Neural cell (in vitro differentiated cells): ENCODE measurements around the gene GNAT2. TPM values are rescaled to one million over a fixed set of nuclear protein-coding genes. Genes with fewer than 3 reads are reported as not detected.

Experiments
- H2AFZ ChIP-seq: fragments of 200-600, 300-800 bp; sonication (generic), shearing (Covaris generic); 2 replicates; pipeline ENCODE4 v1.6.0; 2014; ENCODE audit warnings: low read depth, mild to moderate bottlenecking, antibody characterized with exemption, low read length, moderate library complexity
- H3F3A ChIP-seq: fragments of 200-600 bp; shearing (Covaris generic); 2 replicates; pipeline ENCODE4 v1.6.1; 2016; ENCODE audit warnings: mild to moderate bottlenecking, moderate library complexity, mixed read lengths, antibody characterized with exemption, low read length; ENCODE audit not compliant: insufficient read depth, poor library complexity, severe bottlenecking
- H3K27ac ChIP-seq: fragments of 200-600, 300-800 bp; sonication (generic), shearing (Covaris generic); 2 replicates; pipeline ENCODE4 v1.5.1; 2014; ENCODE audit warnings: mild to moderate bottlenecking, low read length, moderate library complexity
- H3K27me3 ChIP-seq: fragments of 300-800, 200-600 bp; sonication (generic), shearing (Covaris generic); 2 replicates; pipeline ENCODE4 v1.6.0; 2014; ENCODE audit warnings: mild to moderate bottlenecking, low read depth, low read length, moderate library complexity; ENCODE audit not compliant: insufficient read depth
- H3K36me3 ChIP-seq: fragments of 300-800, 200-600 bp; sonication (generic), shearing (Covaris generic); 2 replicates; pipeline ENCODE4 v1.5.1; 2014; ENCODE audit warnings: mild to moderate bottlenecking, antibody characterized with exemption, low read length, moderate library complexity; ENCODE audit not compliant: insufficient read depth
- H3K4me2 ChIP-seq: fragments of 300-800, 200-600 bp; sonication (generic), shearing (Covaris generic); 2 replicates; pipeline ENCODE4 v1.6.0; 2014; ENCODE audit warnings: mild to moderate bottlenecking, low read length
- H3K4me3 ChIP-seq: fragments of 300-800, 200-600 bp; sonication (generic), shearing (Covaris generic); 2 replicates; pipeline ENCODE4 v1.5.1; 2014; ENCODE audit warnings: mild to moderate bottlenecking, low read length, moderate library complexity
- H3K79me2 ChIP-seq: fragments of 200-600 bp; shearing (Covaris generic); replicated peaks from 2 replicates; pipeline ENCODE4 v1.6.0; 2014; ENCODE audit warnings: mild to moderate bottlenecking, low read length, moderate library complexity; ENCODE audit not compliant: insufficient read depth
- H3K9ac ChIP-seq: fragments of 300-800, 200-600 bp; sonication (generic), shearing (Covaris generic); 2 replicates; pipeline ENCODE4 v1.6.1; 2016; ENCODE audit warnings: mild to moderate bottlenecking, low read length, mixed read lengths
- H3K9me2 ChIP-seq: fragments of 200-600 bp; shearing (Covaris generic); 2 replicates; pipeline ENCODE4 v1.6.1; 2016; ENCODE audit warnings: mild to moderate bottlenecking, low read length, mixed read lengths; ENCODE audit not compliant: insufficient read depth
- H3K9me3 ChIP-seq: fragments of 200-600, 300-800 bp; sonication (generic), shearing (Covaris generic); 2 replicates; pipeline ENCODE4 v1.6.1; 2016; ENCODE audit warnings: mild to moderate bottlenecking, mixed run types, low read length, moderate library complexity, mixed read lengths
- H4K20me1 ChIP-seq: fragments of 200-600 bp; shearing (Covaris generic); 2 replicates; pipeline ENCODE4 v1.6.1; 2016; ENCODE audit warnings: mild to moderate bottlenecking, mixed run types; ENCODE audit not compliant: insufficient read depth
- EP300 ChIP-seq: fragments of 450-650 bp; conservative IDR thresholded peaks from 2 replicates; pipeline ENCODE4 v1.6.1; 2014; ENCODE audit warnings: antibody characterized with exemption, mild to moderate bottlenecking, moderate library complexity; ENCODE audit not compliant: poor library complexity, severe bottlenecking
- EZH2 ChIP-seq: fragments of 200-600, 300-800 bp; shearing (Covaris generic), sonication (generic); IDR thresholded peaks from 2 replicates; pipeline ENCODE4 v1.6.1; 2014; ENCODE audit warnings: antibody characterized with exemption, low read length, borderline replicate concordance, mild to moderate bottlenecking; ENCODE audit not compliant: insufficient read depth, poor library complexity, severe bottlenecking
- MXI1 ChIP-seq: fragments of 450-650 bp; conservative IDR thresholded peaks from 2 replicates; pipeline ENCODE4 v1.6.1; 2014; ENCODE audit warnings: antibody characterized with exemption, mild to moderate bottlenecking; ENCODE audit not compliant: poor library complexity, severe bottlenecking
- POLR2AphosphoS5 ChIP-seq: IDR thresholded peaks from 2 replicates; pipeline ENCODE4 v1.6.1; 2012
- RAD21 ChIP-seq: fragments of 450-650 bp; conservative IDR thresholded peaks from 2 replicates; pipeline ENCODE4 v1.6.1; 2014; ENCODE audit warnings: antibody characterized with exemption, mild to moderate bottlenecking, moderate library complexity
- SMC3 ChIP-seq: fragments of 450-650 bp; conservative IDR thresholded peaks from 2 replicates; pipeline ENCODE4 v1.6.1; 2014; ENCODE audit warnings: antibody characterized with exemption, mild to moderate bottlenecking, moderate library complexity; ENCODE audit not compliant: poor library complexity
- TAF1 ChIP-seq: IDR thresholded peaks from 2 replicates; pipeline ENCODE4 v1.6.1; 2012; ENCODE audit warnings: low read depth
- polyA plus RNA-seq: library from polyadenylated mRNA; depleted of rRNA; stranded (reverse); fragments of >200 nt; gene quantifications from 2 replicates; pipeline ENCODE4 v1.2.3, GENCODE V29; 2014
- TF ChIP-seq, protein P1 (sequence below): IDR thresholded peaks from 2 replicates; pipeline ENCODE4 v1.6.1; 2012; ENCODE audit warnings: borderline replicate concordance
- TF ChIP-seq, protein P2 (sequence below): fragments of 450-650 bp; IDR thresholded peaks from 2 replicates; pipeline ENCODE4 v1.5.1; 2014; ENCODE audit warnings: antibody characterized with exemption, mild to moderate bottlenecking, moderate library complexity; ENCODE audit not compliant: poor library complexity, severe bottlenecking

Gene GNAT2
- polyA plus RNA-seq, 1 donor from 2014 or later = 1.5 TPM

DNA sequence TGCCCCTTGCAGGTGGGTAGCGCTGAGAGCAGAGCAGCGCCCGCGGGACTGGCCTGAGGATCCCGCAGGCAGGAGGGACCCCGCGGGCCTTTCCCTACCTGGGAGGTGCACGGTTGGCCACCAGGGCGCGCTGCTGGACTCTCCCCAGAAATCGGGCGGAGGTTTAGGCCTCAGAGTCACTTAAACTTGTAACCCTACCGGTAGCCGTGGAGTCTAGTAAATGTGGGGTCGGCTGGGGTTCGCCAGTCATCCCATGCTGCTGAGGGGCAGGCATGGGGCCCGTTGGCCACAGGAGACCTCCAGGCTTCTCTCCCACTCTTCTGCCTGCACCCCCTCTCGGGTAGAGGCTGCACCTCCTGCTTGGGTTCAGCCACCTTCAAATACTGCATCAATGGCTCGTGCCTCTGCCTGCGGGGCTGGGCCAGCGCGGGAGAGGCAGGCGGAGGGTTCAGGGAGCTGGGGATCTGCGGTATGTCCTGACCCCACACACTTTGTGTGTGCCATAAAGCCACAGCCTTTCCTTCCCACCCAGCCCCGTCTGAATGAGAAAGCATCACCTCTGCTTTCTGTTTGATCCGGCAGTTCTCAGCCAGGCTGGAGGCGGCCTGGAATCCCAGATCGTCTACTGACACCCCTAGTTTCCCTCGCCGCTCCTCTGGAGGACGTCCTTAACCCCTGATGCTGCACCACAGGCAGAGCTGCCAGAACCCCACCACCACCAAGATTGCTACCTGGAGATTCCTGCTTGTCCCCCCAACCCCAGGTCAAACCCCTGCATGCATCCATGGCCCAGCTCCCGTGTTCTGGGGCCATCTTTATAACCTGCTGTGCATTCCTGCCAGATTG lies 24.2 kb upstream of the GNAT2 start:
- H3K36me3 ChIP-seq = no peaks in the 10 kb centered on the region
- H2AFZ ChIP-seq = no peak overlapping the region
- no peak overlapping the region for H3K4me2 ChIP-seq
- no peaks in the 10 kb centered on the region for H3K27me3 ChIP-seq
- H3K27ac ChIP-seq = no peak overlapping the region
- TF ChIP-seq EZH2 (no peak), EP300 (no peak), MXI1 (no peak), SMC3 (no peak), RAD21 (no peak), POLR2AphosphoS5 (no peak), TAF1 (no peak)
- TF ChIP-seq, protein P1, sequence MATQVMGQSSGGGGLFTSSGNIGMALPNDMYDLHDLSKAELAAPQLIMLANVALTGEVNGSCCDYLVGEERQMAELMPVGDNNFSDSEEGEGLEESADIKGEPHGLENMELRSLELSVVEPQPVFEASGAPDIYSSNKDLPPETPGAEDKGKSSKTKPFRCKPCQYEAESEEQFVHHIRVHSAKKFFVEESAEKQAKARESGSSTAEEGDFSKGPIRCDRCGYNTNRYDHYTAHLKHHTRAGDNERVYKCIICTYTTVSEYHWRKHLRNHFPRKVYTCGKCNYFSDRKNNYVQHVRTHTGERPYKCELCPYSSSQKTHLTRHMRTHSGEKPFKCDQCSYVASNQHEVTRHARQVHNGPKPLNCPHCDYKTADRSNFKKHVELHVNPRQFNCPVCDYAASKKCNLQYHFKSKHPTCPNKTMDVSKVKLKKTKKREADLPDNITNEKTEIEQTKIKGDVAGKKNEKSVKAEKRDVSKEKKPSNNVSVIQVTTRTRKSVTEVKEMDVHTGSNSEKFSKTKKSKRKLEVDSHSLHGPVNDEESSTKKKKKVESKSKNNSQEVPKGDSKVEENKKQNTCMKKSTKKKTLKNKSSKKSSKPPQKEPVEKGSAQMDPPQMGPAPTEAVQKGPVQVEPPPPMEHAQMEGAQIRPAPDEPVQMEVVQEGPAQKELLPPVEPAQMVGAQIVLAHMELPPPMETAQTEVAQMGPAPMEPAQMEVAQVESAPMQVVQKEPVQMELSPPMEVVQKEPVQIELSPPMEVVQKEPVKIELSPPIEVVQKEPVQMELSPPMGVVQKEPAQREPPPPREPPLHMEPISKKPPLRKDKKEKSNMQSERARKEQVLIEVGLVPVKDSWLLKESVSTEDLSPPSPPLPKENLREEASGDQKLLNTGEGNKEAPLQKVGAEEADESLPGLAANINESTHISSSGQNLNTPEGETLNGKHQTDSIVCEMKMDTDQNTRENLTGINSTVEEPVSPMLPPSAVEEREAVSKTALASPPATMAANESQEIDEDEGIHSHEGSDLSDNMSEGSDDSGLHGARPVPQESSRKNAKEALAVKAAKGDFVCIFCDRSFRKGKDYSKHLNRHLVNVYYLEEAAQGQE = no peak
- TF ChIP-seq, protein P2, sequence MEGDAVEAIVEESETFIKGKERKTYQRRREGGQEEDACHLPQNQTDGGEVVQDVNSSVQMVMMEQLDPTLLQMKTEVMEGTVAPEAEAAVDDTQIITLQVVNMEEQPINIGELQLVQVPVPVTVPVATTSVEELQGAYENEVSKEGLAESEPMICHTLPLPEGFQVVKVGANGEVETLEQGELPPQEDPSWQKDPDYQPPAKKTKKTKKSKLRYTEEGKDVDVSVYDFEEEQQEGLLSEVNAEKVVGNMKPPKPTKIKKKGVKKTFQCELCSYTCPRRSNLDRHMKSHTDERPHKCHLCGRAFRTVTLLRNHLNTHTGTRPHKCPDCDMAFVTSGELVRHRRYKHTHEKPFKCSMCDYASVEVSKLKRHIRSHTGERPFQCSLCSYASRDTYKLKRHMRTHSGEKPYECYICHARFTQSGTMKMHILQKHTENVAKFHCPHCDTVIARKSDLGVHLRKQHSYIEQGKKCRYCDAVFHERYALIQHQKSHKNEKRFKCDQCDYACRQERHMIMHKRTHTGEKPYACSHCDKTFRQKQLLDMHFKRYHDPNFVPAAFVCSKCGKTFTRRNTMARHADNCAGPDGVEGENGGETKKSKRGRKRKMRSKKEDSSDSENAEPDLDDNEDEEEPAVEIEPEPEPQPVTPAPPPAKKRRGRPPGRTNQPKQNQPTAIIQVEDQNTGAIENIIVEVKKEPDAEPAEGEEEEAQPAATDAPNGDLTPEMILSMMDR = no peak
- H3K4me3 ChIP-seq = no peak overlapping the region
- H3K9ac ChIP-seq = no peak overlapping the region
- H3F3A ChIP-seq = no peaks in the 10 kb centered on the region
- H4K20me1 ChIP-seq = no peaks in the 10 kb centered on the region
- no peaks in the 10 kb centered on the region for H3K79me2 ChIP-seq
- no peaks in the 10 kb centered on the region for H3K9me3 ChIP-seq
- no peaks in the 10 kb centered on the region for H3K9me2 ChIP-seq

DNA sequence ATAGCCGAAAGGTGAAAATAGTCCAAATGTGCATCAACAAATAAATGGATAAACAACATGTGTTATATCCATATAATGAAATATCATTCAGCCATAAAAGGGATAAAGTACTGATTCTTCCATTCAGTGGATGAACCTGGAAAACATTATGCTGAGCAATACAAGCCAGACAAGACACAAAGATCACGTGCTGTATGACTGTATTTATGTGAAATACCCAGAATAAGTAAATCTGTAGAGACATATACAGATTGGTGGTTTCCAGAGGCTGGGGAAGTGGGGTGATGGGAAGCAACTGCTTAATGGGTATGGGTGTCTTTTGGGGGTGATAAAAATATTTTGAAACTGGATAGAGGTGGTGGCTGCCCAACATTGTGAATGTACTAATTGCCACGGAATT lies 23.2 kb upstream of the GNAT2 start:
- Histone ChIP-seq H3K27me3 (no peaks in the 10 kb centered on the region), H3K9ac (no peak overlapping the region), H3F3A (no peaks in the 10 kb centered on the region), H3K27ac (no peak overlapping the region), H3K9me3 (no peaks in the 10 kb centered on the region), H3K36me3 (no peaks in the 10 kb centered on the region), H3K9me2 (no peaks in the 10 kb centered on the region), H3K4me3 (no peak overlapping the region), H2AFZ (no peak overlapping the region), H3K4me2 (no peak overlapping the region), H3K79me2 (no peaks in the 10 kb centered on the region), H4K20me1 (no peaks in the 10 kb centered on the region)
- TF ChIP-seq MXI1 (no peak), EP300 (no peak), POLR2AphosphoS5 (no peak), SMC3 (no peak), EZH2 (no peak), RAD21 (no peak), TAF1 (no peak)
- TF ChIP-seq, protein P1 = no peak
- TF ChIP-seq, protein P2 = no peak
